ENCODE results near the gene GOLIM4.

GOLIM4 gene

DNA sequence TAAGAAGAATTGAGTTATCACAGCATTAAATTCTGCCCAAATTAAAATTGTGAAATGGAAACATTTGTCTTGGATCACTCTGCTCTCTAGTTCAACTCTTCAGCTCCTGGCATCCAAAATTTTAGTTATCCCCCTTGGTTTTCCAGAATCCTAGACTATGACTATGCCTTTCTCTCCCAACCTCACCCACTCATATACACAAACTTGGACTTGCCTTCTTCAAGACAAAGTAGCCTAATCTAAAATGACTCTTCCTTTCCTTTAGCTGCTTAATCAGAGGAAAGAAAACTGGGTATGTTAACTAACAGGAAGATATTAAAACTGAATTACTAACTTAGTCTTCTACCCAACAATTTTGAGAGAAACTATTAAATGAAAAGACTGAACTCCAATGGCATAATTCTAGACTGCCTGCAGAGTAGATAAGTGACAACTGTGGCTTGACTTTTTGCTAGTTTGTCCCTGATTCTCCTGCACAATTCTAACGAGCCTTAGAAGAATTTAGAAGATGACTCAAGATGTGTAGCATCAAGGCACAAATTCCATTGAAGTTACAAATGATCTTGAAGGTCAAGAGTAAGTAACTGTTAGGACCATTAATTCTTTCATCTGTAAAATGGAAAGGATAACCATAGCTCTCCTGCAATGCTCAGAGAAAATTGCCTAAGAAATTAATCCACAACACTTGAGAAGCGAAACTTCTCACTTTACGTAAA, 5.2 kb upstream of the GOLIM4 start:
- in situ Hi-C loops (cut with MboI; ENCODE audit: low sequenced_read_pairs), result no loop called here

DNA sequence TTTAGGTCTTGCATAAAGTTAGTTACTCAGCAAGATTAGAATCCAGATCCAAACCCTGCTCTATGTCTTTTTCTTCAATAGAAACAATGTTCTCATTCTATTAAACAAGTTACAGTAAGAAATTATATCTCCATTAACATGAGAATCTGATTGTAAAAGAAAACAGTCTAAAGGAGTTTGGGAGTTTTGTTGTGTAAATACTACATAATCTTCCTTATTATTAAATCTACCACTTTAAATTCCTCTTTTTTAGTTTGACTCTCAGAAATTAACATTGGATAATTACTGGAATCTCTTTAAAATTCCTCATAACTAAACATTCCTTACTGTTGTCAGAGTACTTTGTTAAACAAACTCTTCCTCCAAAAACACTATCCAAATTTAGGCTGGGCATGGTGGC, 1.7 kb upstream of the GOLIM4 start:
- in situ Hi-C loops (cut with MboI; ENCODE audit: low sequenced_read_pairs), result no loop called here

DNA sequence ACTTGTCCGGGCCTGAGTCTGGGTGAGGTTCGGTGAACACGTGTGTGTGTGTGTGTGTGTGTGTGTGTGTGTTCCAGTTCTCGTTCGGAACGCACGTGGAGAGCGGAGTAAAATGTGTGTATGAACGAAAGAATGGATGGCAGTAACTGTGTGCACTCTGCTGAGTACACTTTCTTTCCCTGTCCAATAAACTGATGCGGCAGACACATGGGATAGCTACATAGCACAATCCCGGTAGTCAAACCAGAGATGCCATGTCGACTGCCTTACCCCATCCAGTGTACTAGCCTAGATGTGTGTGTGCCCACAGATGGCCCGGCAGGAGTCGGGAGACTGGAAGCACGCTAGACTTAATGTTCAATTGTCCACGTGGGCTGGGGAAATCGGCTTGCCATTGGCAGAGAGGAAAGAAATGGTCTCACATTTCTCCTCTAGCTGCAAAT, 507 bp upstream of the GOLIM4 start:
- in situ Hi-C loops (cut with MboI; ENCODE audit: low sequenced_read_pairs), result no loop called here

DNA sequence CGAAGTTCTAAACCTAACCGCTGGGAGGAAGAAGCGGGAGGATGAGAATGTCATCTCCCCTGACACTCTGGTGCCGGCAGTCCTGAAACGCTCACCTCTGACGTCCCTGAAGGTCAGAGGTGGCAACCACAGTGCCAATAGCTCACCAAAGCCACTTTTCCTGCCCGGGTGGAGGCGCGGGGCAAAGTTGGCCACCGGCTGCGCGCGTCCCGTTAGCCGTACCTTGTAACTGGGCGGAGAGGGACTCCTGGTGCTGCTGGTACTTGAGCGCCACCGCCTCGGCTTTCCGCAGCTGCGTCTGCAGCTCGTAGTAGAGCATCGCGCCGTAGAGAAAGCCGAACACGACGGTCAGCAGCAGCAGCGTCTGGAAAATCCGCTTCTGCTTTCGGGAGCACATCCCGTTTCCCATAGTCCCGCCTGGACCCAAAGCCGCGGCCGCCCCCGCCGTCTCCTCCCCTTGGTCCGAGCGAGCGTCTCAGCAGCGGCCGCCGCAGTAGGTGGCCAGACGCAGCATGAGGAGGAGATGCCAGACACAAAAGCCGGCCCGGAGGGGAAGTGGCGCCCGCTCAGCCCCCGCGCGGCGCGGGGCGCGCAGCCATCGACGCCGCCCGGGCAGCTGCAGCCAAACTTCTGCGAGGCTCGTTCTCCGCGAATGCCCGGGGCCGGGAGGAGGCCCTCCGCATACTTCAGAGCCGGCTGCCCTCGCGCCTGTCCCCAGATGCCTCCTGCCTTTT, 680 bp downstream of the GOLIM4 start:
- in situ Hi-C loops (cut with MboI; ENCODE audit: low sequenced_read_pairs), result no loop called here

DNA sequence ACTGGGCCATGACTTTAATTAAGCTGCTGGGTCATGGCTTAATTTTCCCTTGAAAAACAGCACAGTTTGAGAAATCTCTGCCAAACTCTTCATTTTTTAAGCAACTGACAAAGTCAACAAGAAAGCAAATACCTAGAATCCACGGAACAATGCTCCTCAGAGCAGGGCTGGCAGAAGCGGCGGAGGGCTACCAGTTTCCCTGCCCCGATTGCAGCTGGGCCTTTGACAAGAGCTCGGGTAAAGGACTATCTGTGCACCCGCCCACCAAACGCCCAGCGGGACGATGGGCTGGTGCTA, 1.2 kb downstream of the GOLIM4 start:
- in situ Hi-C loops (cut with MboI; ENCODE audit: low sequenced_read_pairs), result no loop called here

DNA sequence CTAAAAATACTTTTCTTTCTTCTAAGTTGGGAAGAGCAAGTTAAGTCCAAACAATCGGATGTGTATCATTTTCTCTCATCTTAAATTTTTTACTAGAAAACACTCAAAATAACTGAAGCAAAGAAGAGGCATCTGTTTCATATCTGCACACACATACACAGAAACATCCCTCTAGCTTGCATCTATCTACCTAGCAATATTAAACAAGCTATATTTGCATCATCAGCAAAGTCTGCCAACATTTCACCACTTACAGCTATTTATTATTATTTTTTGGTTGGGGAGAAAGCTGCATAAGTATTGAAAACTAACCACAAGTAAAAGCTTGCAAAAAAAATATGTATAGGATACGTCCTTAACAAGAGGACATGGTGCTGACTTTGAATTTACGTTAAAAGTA, 1.9 kb downstream of the GOLIM4 start:
- in situ Hi-C loops (cut with MboI; ENCODE audit: low sequenced_read_pairs), result no loop called here

DNA sequence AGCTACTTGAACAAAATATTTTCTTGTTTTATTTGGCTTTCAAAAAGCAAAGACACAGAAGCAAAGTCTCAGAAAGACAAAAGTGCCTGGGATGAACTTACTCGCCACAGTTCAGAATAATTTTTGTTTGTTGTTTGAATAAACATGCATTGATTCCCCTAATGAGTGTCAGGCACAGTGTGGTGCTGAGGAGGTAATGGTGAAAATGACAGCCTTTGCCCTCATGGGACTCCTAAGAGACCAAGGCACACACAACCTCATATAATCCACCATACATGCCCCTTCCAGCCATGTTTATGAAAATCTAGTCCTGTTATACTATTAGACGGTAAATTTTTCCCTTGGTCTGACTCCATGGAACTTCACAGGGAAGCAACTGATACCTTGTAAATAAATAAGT, 2.5 kb downstream of the GOLIM4 start:
- in situ Hi-C loops (cut with MboI; ENCODE audit: low sequenced_read_pairs), result no loop called here

DNA sequence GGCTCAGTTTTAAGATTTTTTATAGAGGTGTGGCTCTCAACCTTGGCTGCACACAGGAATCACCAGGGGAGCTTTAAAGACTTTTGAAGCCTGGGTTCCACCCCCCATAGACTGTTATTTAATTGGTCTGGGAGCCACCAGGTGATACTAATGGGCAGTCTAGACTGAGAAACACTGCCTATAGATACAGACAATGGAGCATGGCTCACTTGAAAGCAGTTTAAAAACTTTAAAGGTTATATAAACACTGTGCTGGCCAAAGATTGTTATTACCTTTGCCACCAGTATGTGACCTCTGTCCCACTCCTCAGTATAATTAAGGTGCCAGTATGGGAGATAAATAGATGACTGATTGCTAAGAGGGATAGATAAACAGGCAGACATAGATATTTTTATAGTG, 3.8 kb downstream of the GOLIM4 start:
- in situ Hi-C loops (cut with MboI; ENCODE audit: low sequenced_read_pairs), result no loop called here

DNA sequence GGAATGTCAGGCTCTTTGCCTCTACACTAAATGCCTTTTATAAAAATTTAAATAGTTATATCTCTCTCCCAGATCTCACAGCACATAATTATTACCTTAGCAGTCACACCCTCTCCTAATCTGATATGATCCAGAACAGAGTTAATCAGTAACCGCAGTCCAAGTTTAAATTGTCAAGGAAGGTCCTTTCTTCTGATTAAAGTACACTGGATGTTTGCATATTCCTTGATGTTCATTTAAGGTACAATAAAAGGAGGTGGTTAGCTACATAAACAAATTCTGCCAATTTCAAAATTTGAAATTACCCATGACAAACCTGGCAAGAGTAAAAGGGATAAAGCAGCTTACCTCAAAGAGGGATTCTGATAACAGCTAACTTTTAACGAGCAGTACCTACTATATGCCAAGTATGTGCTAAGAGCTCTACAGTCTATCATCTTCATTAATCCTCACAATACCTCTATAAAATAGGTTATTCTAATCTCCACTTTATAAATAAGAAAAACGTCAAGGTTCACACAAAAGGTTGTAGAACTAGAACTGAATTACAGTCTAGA, 4.3 kb downstream of the GOLIM4 start:
- in situ Hi-C loops (cut with MboI; ENCODE audit: low sequenced_read_pairs), result no loop called here

DNA sequence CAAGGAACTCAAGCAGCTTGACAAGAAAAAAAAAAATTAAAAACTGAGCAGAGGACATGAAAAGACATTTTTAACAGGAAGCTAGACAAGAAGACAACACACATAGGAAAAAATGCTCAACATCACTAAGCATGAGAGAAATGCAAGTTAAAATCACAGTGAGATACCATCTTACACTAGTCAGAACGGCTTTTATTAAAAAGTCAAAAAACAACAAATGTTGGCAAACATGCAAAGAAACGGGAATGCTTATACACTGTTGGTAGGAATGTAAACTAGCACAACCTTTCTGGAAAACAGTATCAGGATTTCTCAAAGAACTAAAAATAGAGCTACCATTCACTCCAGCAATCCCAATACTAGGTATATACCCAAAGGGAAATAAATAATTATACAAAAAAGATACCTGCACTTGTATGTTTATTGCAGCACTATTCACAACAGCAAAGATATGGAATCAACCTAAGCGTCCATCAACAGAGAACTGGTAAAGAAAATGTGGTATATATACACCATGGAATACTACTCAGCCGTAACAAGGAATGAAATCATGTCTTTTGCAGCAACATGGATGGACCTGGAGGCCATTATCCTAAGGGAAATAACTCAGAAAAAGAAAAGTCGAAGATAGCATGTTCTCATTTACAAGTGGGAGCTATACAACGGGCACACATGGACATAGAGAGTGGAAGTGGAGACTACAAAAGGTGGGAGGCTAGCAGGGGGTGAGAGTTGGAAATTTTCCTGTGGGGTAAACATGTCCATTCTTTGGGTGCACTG, 5.2 kb downstream of the GOLIM4 start:
- in situ Hi-C loops (cut with MboI; ENCODE audit: low sequenced_read_pairs), result no loop called here

DNA sequence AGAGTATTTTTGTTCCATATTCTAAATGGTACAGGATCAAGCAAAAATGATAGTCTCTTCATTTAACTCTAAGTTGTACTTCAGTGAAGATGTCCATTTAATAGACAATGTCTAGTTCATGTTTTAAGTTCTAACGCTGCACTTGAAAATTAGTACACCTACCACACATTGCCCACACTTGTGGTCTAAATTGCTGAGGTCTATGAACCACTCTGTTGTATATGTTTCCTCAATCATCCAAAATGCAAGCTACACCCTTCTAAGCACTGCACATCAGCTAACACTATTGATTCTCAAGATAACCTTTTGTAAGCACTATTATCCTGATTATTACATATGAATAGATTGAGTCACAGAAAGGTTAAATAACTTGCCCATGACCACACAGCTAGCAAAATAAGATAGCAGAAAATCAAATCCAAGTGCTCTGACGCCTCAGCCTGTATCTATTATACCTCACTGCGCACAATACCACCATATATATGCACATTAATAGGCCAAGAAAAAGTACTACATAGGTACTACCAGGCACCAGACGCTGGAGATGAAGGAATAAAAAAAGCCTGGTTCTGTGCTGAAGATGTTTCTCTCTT, 6.4 kb downstream of the GOLIM4 start:
- in situ Hi-C loops (cut with MboI; ENCODE audit: low sequenced_read_pairs), result no loop called here

DNA sequence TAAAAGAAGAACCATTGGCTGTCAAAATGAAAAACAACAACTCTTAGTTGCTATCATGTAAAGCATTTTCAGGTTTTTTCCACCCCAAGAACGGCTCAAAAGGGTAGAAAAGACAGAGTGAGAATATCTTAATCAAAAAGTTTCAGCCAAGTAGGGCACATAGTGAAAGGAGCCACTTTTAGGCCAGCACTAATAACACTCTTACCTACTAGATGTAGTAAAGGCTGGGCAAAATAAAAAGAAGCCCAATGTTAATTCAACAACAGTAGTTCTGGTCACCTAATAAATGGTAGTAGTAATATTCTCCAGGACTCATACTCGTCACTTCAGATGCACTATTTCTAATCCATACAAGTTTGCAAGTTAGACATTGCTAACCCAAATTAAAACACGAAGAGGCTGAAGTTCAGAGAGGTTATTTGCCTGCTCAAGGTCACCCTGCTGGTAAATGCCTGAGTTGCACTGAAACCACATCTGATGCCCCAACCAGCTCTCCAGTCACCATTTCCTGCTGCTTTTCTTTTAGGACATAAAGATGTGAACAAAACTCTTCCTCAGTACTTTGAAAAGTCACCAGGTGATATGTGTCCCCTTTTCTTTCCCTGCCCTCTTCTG, 7.5 kb downstream of the GOLIM4 start:
- in situ Hi-C loops (cut with MboI; ENCODE audit: low sequenced_read_pairs), result no loop called here

DNA sequence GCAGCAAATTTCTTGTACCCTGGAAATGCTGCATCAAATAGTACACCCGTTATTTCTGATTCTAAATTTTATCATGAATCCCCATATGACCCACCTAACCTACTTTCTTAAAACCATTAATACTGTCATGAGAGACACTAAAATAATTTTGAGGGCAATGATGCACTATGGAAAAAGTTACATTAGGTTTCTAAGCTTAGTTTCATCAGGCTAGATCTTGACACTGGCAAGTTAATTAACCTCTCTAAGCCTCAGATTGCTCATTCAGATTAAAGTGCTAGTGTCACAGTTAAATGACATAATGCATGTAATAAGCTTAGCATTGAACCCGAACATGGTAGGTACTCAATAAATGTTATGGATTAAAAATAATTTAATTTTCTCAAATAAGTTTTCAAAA, 8.2 kb downstream of the GOLIM4 start:
- in situ Hi-C loops (cut with MboI; ENCODE audit: low sequenced_read_pairs), result no loop called here

DNA sequence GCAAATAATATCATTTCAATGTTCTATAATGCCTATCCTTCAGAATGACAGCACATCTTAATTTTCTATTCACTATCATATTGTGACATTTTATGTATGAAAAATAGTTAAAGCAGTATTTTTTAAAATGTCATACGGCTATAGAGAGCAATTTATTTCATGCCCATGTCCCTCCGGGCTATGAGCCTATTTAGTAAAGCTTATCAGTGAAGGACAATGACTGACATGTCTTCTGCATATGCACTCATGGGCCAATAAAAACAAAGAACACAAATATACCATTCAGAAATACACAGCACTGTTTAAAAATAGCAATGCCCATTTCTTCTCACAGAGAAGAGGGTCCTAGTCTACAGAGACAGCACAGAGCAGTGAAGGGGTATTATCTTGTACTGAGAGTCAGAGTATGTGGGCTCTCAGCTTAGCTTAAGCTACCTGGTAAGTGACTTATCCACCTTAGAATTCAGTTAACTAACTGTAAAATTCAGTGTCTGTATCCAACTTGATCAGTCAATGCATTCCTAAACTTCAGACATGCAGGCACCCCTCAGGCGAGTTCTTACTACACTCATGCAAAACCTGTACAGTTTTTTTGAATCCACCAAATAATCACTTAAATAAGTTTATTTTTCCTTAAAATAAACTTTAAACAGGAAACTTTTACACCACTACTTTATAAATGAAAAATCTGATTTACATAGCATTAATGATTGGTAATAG, 9.0 kb downstream of the GOLIM4 start:
- in situ Hi-C loops (cut with MboI; ENCODE audit: low sequenced_read_pairs), result no loop called here

DNA sequence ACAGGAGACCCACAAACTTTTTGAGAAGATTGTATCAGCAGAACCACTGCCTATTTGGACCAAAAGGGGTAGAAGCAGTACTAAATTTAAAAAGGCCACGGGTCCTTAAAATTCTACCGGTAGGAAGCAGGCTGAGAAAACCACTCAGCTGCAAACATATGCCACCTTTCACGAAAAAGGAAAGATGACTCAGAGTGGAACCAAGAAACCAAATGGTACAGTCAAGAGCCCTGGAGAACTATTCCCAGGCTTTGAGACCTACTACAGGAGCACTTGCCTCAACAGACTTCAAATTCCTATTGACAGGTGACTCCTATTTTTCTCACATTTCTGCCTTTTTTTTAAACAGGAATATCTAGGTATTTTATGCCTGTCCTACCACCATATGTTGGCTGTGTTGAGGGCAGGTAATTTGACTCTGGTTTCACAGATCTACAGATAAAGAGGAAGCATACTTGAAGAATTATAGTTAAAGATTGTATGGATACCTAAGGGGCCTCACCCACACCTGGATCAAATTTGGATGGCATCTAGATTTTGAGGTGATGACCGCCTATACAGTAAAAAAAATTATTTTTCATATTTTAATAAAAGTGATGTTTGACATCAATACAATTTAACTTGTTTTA, 10.1 kb downstream of the GOLIM4 start:
- in situ Hi-C loops (cut with MboI; ENCODE audit: low sequenced_read_pairs), result no loop called here

DNA sequence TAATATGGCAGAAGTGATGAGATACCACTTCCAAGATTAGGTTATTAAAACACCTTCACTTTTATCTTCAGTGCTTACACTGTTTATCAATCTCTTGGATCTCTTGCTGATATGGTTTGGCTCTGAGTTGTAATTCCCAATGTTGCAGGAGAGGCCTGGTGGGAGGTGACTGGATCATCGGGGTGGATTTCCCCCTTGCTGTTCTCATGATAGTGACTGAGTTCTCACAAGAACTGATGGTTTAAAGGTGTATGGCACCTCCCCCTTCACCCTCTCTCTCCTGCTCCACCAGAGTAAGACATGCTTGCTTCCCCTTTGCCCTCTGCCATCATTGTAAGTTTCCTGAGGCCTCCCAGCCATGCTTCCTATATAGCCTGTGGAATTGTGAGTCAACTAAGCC, 11.8 kb downstream of the GOLIM4 start:
- in situ Hi-C loops (cut with MboI; ENCODE audit: low sequenced_read_pairs), result no loop called here

DNA sequence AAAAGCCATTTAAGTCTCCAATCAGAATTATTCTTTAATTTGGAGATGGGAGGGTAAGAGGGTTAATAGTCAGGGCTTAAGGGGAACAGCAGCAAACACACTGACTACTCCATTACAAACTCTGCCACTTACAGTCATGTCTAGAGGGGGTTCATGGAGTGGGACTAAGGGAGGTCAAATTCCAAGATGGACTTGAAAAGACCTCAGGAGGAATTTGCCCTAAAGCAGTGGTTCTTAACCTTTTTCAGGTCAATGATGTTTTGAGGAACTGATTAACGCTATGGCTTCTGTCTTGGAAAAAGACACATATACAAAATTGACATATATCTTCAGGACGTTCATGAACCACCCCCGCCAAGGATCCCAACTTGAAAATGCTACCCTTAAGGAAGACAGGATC, 13.9 kb downstream of the GOLIM4 start:
- in situ Hi-C loops (cut with MboI; ENCODE audit: low sequenced_read_pairs), result no loop called here

DNA sequence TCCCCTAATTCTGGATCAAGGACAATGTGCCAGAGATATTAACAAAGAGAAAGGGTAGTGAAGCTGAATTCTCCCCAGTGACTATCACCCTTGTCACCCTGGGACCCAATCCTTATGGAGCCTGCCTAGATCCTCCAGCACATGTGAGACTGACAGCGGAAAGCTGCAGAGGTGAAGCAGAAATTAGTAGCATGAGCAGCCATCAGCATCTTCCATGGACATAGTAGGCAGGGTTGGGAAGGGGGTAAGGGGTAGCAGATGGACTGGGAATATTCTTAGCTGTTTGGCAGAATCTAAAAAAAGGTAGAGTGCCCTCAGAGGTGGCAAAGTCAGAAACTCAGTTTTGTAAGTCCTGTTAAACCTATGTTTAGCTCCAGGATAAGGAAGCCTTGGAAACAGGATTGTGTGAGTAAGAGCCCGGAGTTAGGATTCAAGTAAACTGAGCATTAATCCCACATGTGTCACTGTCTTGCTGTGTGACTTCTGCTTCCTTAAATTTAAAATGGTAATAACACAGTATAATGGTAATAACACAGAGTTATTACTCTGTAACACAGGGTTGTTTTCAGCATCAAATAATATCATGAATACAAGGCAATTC, 14.5 kb downstream of the GOLIM4 start:
- in situ Hi-C loops (cut with MboI; ENCODE audit: low sequenced_read_pairs), result no loop called here

DNA sequence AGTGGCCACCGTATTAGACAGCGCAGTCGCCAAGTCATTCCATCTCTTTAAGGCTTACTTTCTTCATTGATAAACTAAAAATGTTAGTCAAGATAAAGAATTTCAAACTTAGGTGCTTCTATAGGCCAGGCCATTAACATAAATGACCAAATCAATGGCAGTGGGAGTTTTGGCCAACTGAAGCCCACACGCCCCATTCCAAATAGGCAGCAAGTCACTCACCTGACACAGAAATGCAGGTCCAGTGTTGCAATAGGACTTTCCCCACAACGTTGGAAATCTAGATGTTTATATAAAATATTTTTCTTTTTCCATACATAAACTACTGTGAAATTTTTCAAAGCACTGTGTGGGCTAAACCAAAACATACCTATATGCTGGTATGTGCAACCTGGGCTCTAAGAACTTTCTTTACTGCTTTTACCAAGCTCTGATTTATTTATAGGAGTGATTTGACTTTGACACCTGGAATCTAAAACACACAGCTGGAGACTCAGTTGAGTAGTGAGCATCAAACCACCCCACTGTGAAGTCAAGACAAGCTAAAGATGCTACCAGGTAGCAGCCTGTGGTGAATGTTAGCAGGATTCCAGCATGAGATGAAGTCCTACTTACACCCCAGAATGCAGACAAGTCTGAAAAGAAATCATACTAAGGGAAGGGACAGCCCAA, 15.1 kb downstream of the GOLIM4 start:
- in situ Hi-C loops (cut with MboI; ENCODE audit: low sequenced_read_pairs), result no loop called here
